Keratinocyte (primary cell): Measurements from ENCODE around the gene WFS1. TPM values are rescaled to one million over a fixed set of nuclear protein-coding genes. Genes with fewer than 3 reads are reported as not detected.

Experiments
- DNase-seq: peaks from one replicate; pipeline ENCODE4 v3.0.0-alpha.2; 2011; ENCODE audit warnings: low read depth, missing footprints, low spot score
- FAIRE-seq: peaks from 2 replicates; lab custom pipeline; 2011; peaks lifted over from hg19 to GRCh38; lab: Jason Lieb, UNC
- H2AFZ ChIP-seq: 2 replicates; pipeline ENCODE4 v1.6.0; 2012; ENCODE audit warnings: low read length, control low read depth, inconsistent platforms; ENCODE audit not compliant: control insufficient read depth
- H3K27ac ChIP-seq: 2 replicates; pipeline ENCODE4 v1.5.1; 2011; ENCODE audit warnings: low read length; ENCODE audit not compliant: control insufficient read depth, insufficient read depth
- H3K27me3 ChIP-seq: 3 replicates; pipeline ENCODE4 v1.6.0; 2011; ENCODE audit warnings: low read length; ENCODE audit not compliant: control insufficient read depth, insufficient read depth; ENCODE audit errors: extremely low read depth
- H3K36me3 ChIP-seq, 2 experiments: 2 replicates in 1 of 2; 3 replicates in 1 of 2; pipeline ENCODE4 v1.5.1; 2011; ENCODE audit warnings: low read length in 2 of 2, mild to moderate bottlenecking in 1 of 2; ENCODE audit not compliant: control insufficient read depth in 2 of 2, insufficient read depth in 2 of 2; ENCODE audit errors: extremely low read depth in 1 of 2
- H3K4me1 ChIP-seq: 3 replicates; pipeline ENCODE4 v1.5.1; 2011; ENCODE audit warnings: low read length; ENCODE audit not compliant: control insufficient read depth, insufficient read depth; ENCODE audit errors: extremely low read depth
- H3K4me2 ChIP-seq: 3 replicates; pipeline ENCODE4 v1.6.0; 2011; ENCODE audit warnings: low read depth, low read length; ENCODE audit not compliant: control insufficient read depth, insufficient read depth; ENCODE audit errors: extremely low read depth
- H3K4me3 ChIP-seq, 3 experiments: fragments of 200-600 bp in 1 of 3; sonication (generic) in 1 of 3; 2 replicates in 2 of 3; 3 replicates in 1 of 3; pipeline ENCODE4 v1.5.1; 2011 to 2016; ENCODE audit warnings: low read length in 3 of 3, mild to moderate bottlenecking in 3 of 3, control low read depth in 2 of 3, inconsistent platforms in 1 of 3, low read depth in 1 of 3, mixed read lengths in 1 of 3, mixed run types in 1 of 3, moderate library complexity in 1 of 3; ENCODE audit not compliant: control insufficient read depth in 2 of 3, insufficient read depth in 2 of 3; ENCODE audit errors: extremely low read depth in 1 of 3
- H3K79me2 ChIP-seq: 2 replicates; pipeline ENCODE4 v1.6.0; 2012; ENCODE audit warnings: low read length; ENCODE audit not compliant: control insufficient read depth, insufficient read depth
- H3K9ac ChIP-seq: 3 replicates; pipeline ENCODE4 v1.6.0; 2011; ENCODE audit warnings: low read length; ENCODE audit not compliant: control insufficient read depth, insufficient read depth; ENCODE audit errors: extremely low read depth
- H3K9me1 ChIP-seq: 3 replicates; pipeline ENCODE4 v1.6.0; 2011; ENCODE audit warnings: low read length; ENCODE audit not compliant: control insufficient read depth, insufficient read depth; ENCODE audit errors: extremely low read depth
- H3K9me3 ChIP-seq: 2 replicates; pipeline ENCODE4 v1.5.1; 2012; ENCODE audit warnings: low read depth, low read length; ENCODE audit not compliant: control insufficient read depth
- H4K20me1 ChIP-seq: 3 replicates; pipeline ENCODE4 v1.6.0; 2011; ENCODE audit warnings: low read length; ENCODE audit not compliant: control insufficient read depth, insufficient read depth; ENCODE audit errors: extremely low read depth
- CTCF ChIP-seq, 3 experiments: IDR thresholded peaks in 1 of 3; conservative IDR thresholded peaks in 1 of 3; optimal IDR thresholded peaks in 1 of 3; 2 replicates in 2 of 3; 3 replicates in 1 of 3; pipeline versions ENCODE3 to v1.5.1; 2011; ENCODE audit warnings: low read length in 3 of 3, mild to moderate bottlenecking in 3 of 3, moderate library complexity in 2 of 3, control low read depth in 1 of 3, inconsistent platforms in 1 of 3; ENCODE audit not compliant: insufficient read depth in 2 of 3; ENCODE audit errors: extremely low read depth in 1 of 3
- EZH2 ChIP-seq: IDR thresholded peaks from one replicate; pipeline ENCODE4 v1.6.1; 2012; ENCODE audit warnings: inconsistent platforms, mild to moderate bottlenecking, low read length, moderate library complexity
- dilution Hi-C: fragments of 300-500 bp; cut with MboI; formaldehyde crosslinking; loops from one replicate; pipeline ENCODE4 v1.7.0; 2020; ENCODE audit warnings: low sequenced_read_pairs; ENCODE audit not compliant: extremely low pct_ligation_motif_present
- polyA plus RNA-seq, 5 experiments: library from polyadenylated mRNA; depleted of rRNA in 3 of 5; stranded (reverse) in 3 of 5; stranded (forward) in 1 of 5; unstranded in 1 of 5; fragments of >200 nt; gene quantifications; 1 replicate in 1 of 5; 2 replicates in 3 of 5; 3 replicates in 1 of 5; pipeline versions ENCODE4 v1.2.1 to v1.2.3, GENCODE V29; 2011 to 2012; ENCODE audit warnings: missing spikeins in 2 of 5, low read depth in 1 of 5, low replicate concordance in 1 of 5

The WFS1 gene
- polyA plus RNA-seq, 1 donor (not counting 4 experiments of a cell fraction or from before 2014, with no cell fraction given) = 7.0 TPM

GRCh38 chr4:6352031-6352692 lies 82.5 kb downstream of the WFS1 start:
- H3K4me3 ChIP-seq = no peak overlapping the region
- no peak overlapping the region for H3K27ac ChIP-seq
- FAIRE-seq (no peak), DNase-seq (no peak)
- dilution Hi-C loops = no loop called here
- TF ChIP-seq EZH2 (no peak), CTCF (optimal IDR thresholded peaks at IDR 0.05 in 1 of 3, IDR thresholded peaks at IDR 0.05 in 1 of 3, conservative IDR thresholded peaks at IDR 0.05 in 1 of 3; ENCODE audit: extremely low read depth in 1 of 3, insufficient read depth in 2 of 3, low read length in 3 of 3) (no peak)
- H2AFZ ChIP-seq = no peak overlapping the region
- no peak overlapping the region for H3K4me2 ChIP-seq
- no peaks in the 10 kb centered on the region for H3K36me3 ChIP-seq
- H3K9ac ChIP-seq = no peak overlapping the region
- no peaks in the 10 kb centered on the region for H3K9me3 ChIP-seq
- no peaks in the 10 kb centered on the region for H3K9me1 ChIP-seq
- no peaks in the 10 kb centered on the region for H3K4me1 ChIP-seq
- H4K20me1 ChIP-seq = no peaks in the 10 kb centered on the region
- H3K27me3 ChIP-seq = no peaks in the 10 kb centered on the region
- H3K79me2 ChIP-seq = no peaks in the 10 kb centered on the region

Other genes with a start within 250 kb of the WFS1 start
- gene JAKMIP1, start 69.3 kb upstream of the WFS1 start, polyA plus RNA-seq = not detected in 3 replicates
- 12.3 to 20.2 TPM (median 18.6 TPM) in 3 replicates for gene PPP2R2C, start 202.8 kb downstream of the WFS1 start, polyA plus RNA-seq